ENCODE data around the gene RIOK1.
"Not testable (repeated sequence)": the region's sequence is repeated elsewhere in the genome, so short reads cannot be mapped to it uniquely, and the experiment has no call there.

The RIOK1 gene

DNA sequence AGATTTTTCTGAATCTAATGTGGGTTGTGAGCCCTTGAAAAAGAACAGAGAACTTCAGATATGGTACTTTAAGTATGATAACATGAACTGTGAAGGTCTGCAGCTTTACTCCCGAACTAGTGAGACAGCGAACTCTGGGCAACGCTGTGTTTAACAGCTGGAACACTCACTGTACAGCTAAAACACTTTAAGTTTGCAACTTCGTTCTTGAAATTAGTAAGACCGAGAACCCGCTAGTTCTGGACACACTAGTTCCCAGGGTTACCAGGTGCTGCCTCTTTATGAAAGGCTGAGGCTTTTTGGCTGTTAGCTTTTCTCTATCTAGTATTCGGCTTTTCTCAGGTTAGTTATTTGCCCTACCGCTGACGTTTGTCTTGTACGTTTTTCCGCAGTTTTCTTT lies 52.9 kb downstream of the RIOK1 start:
- FAIRE-seq = no peak

DNA sequence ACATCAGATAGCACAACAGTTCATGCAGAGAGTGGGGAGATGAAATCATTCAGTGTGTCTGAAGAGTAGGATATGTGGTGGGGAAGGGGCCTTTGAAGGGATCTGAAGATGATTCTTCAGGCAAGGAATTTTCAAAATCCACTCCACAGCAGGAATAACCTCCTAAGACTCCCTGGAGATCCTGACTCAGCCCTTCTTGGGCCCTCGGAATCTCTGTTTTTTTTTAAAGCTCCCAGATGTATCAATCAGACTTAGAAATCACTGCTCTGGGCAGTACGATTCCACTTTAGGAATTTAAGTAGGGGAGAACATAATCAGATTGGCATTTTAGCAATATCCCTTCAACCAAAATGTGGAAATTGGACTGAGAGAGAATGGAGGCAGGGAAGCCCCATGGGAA lies 55.5 kb downstream of the RIOK1 start:
- no peak for FAIRE-seq

DNA sequence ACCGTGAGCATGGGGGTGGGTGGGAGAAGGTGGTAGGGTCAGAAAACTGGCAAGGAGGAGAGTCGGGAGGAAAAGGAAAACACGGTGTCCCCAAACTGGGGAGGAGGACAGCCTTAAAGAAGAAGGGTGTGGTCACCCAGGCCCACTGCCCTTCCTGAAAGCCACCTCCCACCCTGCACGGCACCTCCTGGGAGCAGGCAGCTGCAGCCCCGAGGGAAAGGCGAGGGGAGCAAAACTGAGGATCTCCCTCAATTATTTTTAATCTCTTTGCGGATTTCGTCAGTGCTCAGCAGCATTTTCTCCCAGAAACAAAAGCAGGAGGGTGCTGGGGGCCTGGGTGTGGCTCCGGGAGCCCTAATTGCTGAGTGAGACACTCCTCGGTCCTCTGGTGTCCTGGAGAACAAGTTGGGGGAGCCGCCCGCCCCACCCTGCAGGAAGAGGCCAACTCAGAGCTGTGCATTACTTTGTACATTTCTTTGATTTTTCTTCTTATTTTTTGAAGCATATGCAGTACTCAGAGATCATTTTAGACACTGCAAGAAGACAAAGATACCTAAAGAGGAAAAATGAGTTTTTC lies 56.4 kb downstream of the RIOK1 start:
- FAIRE-seq = no peak

DNA sequence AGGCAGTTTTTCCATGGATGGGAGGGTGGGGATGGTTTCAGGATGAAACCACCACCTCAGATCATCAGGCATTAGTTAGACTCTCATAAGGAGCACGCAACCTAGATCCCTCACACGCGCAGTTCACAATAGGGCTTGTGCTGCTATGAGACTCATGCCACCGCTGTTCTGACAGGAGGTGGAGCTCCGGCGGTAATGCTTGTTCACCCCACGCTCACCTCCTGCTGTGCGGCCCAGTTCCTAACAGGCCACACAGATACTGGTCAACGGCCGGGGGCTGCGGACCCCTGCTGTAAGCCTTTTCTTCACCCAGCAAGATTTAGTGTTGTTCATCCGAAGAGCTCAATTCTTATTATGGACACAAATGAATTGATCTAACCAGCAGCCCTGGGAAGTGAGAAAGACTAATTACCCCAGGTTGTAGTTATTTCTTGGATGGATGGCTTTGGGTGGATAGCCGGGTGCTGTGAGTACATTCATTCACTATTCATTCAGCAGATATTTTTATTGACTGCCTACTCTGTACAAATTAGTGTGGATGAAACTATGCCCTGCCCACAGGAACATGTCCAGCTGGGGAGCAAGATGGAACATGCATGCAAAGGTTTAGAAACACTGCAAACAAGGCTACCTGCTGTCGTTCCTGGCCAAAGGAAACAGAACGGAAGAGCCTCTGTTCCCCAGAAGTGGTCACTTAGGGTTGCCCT lies 57.2 kb downstream of the RIOK1 start:
- FAIRE-seq = no peak

GRCh38 chr6:7448232-7448631 lies 58.6 kb downstream of the RIOK1 start:
- FAIRE-seq = no peak

GRCh38 chr6:7449018-7449417 lies 59.4 kb downstream of the RIOK1 start:
- FAIRE-seq = no peak

DNA sequence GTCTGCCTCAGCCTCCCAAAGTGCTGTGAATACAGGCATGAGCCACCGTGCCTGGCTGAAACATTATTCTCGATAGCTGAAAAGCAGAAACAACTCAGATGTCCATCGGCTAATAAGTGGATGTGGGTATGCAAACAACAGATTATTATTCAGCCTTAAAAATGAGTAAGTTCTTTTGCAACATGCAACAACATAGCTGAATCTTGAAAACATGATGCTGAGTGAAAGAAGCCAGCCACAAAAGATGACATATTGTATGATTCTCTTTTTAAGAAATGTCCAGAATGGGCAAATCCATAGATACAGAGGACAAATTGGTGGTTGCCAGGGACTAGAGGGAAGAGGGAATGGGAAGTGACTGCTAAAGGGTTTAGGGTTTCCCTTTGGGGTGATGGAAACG lies 61.7 kb downstream of the RIOK1 start:
- no peak for FAIRE-seq

DNA sequence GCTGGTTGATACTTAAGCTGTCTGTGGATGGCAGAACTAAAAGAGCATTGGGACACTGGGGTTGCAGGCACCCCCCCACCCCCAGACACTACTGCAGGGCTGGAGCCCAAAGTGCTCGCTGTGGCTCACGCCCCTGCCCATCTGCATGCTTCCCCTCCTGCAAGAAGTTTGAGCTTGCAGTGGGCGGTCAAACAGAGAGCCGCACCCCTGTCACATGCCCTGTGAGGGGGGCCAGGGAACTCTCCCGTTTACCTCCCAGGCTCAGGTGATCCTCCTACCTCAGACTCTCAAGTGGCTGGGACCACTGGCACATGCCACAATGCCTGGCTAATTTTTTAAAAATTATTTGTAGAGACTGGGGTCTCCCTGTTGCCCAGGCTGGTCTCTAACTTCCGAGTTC lies 63.3 kb downstream of the RIOK1 start:
- FAIRE-seq = no peak

DNA sequence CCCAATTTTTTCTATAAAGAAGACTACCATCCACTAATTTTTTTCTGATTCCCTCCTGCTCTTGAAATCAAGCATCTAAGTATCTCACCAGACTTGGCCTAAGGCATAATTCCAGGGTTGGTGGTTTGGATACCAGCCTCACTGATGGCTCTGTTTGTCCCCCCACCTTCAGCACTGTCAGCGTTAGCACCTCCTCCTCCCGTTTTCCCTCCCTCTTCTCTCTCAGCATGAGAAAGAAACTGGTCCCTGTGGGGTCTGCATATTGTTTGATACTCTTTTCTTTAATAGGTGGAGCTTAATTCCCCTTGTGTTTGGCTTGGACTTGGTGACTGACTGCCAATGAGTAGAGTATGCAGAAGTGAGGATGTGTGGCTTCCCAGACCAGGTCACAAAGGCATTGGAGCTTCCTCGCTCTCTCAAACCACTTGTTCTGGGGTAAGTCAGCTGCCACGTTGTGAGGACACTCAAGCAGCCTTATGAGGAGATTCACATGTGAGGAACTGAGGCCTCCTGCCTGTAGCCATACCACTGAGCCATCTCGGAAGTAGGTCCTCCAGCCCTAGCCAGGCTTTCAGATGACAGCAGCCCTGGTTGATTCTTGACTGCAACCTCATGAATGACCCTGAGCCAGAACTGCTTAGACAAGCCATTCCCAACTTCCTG lies 65.2 kb downstream of the RIOK1 start:
- no peak for FAIRE-seq

GRCh38 chr6:7456302-7456701 lies 66.7 kb downstream of the RIOK1 start:
- not testable (repeated sequence) for FAIRE-seq

- FAIRE-seq = no peak
Measured at GRCh38 chr6:7461416-7461815, 71.8 kb downstream of the RIOK1 start.

DNA sequence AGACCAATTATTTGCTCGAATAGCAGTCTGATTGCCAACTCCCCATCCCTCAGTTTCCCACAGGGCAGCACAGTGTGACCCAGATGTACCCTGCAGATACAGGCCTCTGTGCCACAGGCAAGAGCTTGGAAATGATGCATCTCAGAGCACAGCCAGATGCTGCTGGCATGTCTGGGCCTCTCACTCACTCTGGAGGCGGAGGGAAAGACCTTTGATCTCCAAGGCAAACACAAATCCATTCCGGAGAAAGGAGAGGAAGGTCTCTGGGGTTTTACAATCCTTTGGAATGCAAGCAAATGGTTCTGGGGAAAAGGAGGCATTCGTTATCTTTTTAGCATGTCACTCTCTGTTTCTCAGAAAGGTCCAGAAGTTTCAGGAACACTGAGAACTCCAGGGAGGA lies 74.2 kb downstream of the RIOK1 start:
- FAIRE-seq = no peak

DNA sequence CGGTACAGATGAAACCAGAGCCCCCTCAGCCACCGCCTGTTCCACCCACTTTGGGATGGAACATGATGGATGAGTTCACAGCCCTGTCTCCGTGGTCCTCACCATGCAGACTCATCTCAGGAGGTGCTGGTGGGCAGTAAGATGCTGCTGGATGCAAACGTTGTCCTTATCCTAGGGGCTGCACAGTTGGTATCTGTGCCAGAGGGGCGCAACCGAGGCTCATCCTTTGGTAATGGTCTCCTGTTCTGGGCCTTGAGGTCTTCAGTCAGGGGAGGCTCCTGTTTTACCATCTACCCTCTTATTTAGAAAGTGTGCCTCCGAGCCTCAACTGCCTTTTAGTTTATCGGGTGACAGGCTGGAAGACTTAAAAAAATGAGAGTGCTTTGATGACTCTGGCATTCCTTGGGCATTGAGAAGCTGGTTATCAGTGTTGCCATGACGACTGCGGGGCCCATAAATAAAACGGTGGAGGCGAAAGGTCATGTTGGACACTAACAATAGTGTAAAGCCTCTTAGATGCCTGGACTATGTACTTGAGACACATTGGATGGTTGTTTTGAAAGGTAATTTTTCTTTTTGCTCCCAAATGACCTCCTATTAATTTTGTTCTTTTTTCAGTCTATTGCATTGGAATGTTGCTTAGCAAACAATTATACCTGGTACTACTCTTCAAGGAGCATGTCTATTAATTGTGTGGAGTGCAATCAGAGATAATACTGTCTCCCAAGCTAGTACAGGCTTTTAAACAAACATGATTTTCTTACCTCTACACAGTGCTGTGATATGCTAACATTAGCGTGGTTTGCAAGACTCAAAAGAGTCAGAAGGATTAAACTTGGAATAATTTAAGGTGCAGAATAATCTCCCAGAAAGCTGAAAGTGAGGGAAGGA lies 77.6 kb downstream of the RIOK1 start:
- no peak for FAIRE-seq
